Measurements from ENCODE around the gene SPARCL1.
"Not testable (repeated sequence)": the region's sequence is repeated elsewhere in the genome, so short reads cannot be mapped to it uniquely, and the experiment has no call there.

SPARCL1 gene

DNA sequence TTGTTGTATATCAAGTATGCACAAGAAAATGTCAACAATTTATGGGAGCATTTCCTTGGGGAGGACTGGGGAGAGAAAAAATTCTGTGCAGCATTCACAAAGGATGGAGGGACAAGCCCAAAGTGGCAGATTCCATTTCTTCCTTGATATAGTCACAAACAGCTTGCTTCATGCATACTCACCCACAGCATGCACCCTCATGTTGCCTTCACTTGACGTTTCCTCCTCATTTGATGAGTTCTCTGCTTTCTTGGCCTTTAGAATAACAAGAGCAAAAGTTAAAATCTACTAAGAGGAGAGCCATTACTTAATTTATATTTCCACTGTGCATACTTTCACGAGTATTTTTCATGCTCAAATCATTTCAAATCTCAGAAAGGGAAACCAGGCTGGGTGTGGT lies 37.7 kb downstream of the SPARCL1 start:
- H3K4me3 ChIP-seq (ENCODE audit: low read length in 2 of 2) = no peak overlapping the region
- no peak overlapping the region for H3K27ac ChIP-seq (ENCODE audit: low read depth in 2 of 2, low read length in 2 of 2)

GRCh38 chr4:87490664-87491369 lies 38.4 kb downstream of the SPARCL1 start:
- Histone ChIP-seq H3K27ac (ENCODE audit: low read depth in 2 of 2, low read length in 2 of 2) (no peak overlapping the region), H3K9me3 (ENCODE audit: control insufficient read depth in 2 of 2, low read length in 2 of 2) (no peaks in the 10 kb centered on the region), H3K4me3 (ENCODE audit: low read length in 2 of 2) (no peak overlapping the region), H3K36me3 (ENCODE audit: control insufficient read depth in 2 of 2, insufficient read depth in 2 of 2, low read length in 2 of 2) (peaks cover 0 to 4% of the 10 kb centered on the region in 2 donors), H3K27me3 (ENCODE audit: control insufficient read depth in 2 of 2, insufficient read depth in 2 of 2, low read length in 2 of 2) (no peaks in the 10 kb centered on the region), H3K9ac (ENCODE audit: low read depth in 1 of 2, low read length in 2 of 2) (no peak overlapping the region), H3K4me1 (ENCODE audit: control insufficient read depth in 2 of 2, insufficient read depth in 2 of 2, low read length in 2 of 2) (no peaks in the 10 kb centered on the region)

More for the DNA sequence above, 37.7 kb downstream of the SPARCL1 start:
- no peaks in the 10 kb centered on the region for H3K9me3 ChIP-seq (ENCODE audit: control insufficient read depth in 2 of 2, low read length in 2 of 2)
- H3K36me3 ChIP-seq (ENCODE audit: control insufficient read depth in 2 of 2, insufficient read depth in 2 of 2, low read length in 2 of 2) = peaks cover 0 to 4% of the 10 kb centered on the region in 2 donors
- no peak overlapping the region for H3K9ac ChIP-seq (ENCODE audit: low read depth in 1 of 2, low read length in 2 of 2)
- H3K27me3 ChIP-seq (ENCODE audit: control insufficient read depth in 2 of 2, insufficient read depth in 2 of 2, low read length in 2 of 2) = no peaks in the 10 kb centered on the region
- no peaks in the 10 kb centered on the region for H3K4me1 ChIP-seq (ENCODE audit: control insufficient read depth in 2 of 2, insufficient read depth in 2 of 2, low read length in 2 of 2)

DNA sequence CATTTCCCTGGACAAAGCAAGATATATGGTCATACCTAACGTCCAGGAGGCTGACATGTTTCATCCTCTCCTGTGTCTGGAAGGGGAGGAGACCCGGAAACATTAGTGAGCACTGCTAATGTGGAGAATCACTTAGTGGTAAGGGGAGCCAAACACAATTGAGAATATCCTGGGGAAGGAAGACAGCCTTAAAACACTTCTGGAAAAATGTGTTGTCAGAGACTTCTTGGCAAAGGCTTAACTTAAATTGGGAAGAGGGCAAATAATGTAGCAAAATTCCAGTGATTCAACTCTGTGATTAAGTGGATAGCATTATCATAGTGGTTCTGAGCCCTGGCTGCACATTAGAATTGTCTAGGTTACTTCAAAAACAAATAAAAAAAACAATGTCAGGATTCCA lies 39.5 kb downstream of the SPARCL1 start:
- Histone ChIP-seq H3K27ac (ENCODE audit: low read depth in 2 of 2, low read length in 2 of 2) (no peak overlapping the region), H3K4me1 (ENCODE audit: control insufficient read depth in 2 of 2, insufficient read depth in 2 of 2, low read length in 2 of 2) (no peaks in the 10 kb centered on the region), H3K4me3 (ENCODE audit: low read length in 2 of 2) (no peak overlapping the region), H3K36me3 (ENCODE audit: control insufficient read depth in 2 of 2, insufficient read depth in 2 of 2, low read length in 2 of 2) (peaks cover 0 to 4% of the 10 kb centered on the region in 2 donors), H3K27me3 (ENCODE audit: control insufficient read depth in 2 of 2, insufficient read depth in 2 of 2, low read length in 2 of 2) (no peaks in the 10 kb centered on the region), H3K9me3 (ENCODE audit: control insufficient read depth in 2 of 2, low read length in 2 of 2) (no peaks in the 10 kb centered on the region), H3K9ac (ENCODE audit: low read depth in 1 of 2, low read length in 2 of 2) (no peak overlapping the region)

DNA sequence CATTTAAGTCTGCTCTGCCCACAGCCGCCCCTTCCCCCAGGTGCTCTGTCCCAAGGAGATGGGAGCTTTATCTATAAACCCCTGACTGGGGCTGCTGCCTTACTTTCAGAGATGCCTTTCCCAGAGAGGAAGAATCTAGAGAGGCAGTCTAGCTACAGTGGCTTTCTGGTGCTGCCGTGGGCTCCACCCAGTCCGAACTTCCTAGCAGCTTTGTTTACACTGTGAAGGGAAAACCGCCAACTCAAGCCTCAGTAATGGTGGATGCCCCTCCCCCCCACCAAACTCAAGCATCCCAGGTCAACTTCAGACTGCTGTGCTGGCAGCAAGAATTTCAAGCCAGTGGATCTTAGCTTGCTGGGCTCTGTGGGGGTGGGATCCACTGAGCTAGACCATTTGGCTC lies 40.5 kb downstream of the SPARCL1 start:
- not testable (repeated sequence) for H3K9ac ChIP-seq (ENCODE audit: low read depth in 1 of 2, low read length in 2 of 2); H3K27me3 ChIP-seq (ENCODE audit: control insufficient read depth in 2 of 2, insufficient read depth in 2 of 2, low read length in 2 of 2); H3K9me3 ChIP-seq (ENCODE audit: control insufficient read depth in 2 of 2, low read length in 2 of 2); H3K36me3 ChIP-seq (ENCODE audit: control insufficient read depth in 2 of 2, insufficient read depth in 2 of 2, low read length in 2 of 2); H3K4me1 ChIP-seq (ENCODE audit: control insufficient read depth in 2 of 2, insufficient read depth in 2 of 2, low read length in 2 of 2); H3K4me3 ChIP-seq (ENCODE audit: low read length in 2 of 2); H3K27ac ChIP-seq (ENCODE audit: low read depth in 2 of 2, low read length in 2 of 2)

GRCh38 chr4:87483247-87483646 lies 45.9 kb downstream of the SPARCL1 start:
- H3K4me3 ChIP-seq (ENCODE audit: low read length in 2 of 2); H3K4me1 ChIP-seq (ENCODE audit: control insufficient read depth in 2 of 2, insufficient read depth in 2 of 2, low read length in 2 of 2); H3K9ac ChIP-seq (ENCODE audit: low read depth in 1 of 2, low read length in 2 of 2); H3K36me3 ChIP-seq (ENCODE audit: control insufficient read depth in 2 of 2, insufficient read depth in 2 of 2, low read length in 2 of 2); H3K27ac ChIP-seq (ENCODE audit: low read depth in 2 of 2, low read length in 2 of 2); H3K9me3 ChIP-seq (ENCODE audit: control insufficient read depth in 2 of 2, low read length in 2 of 2); H3K27me3 ChIP-seq (ENCODE audit: control insufficient read depth in 2 of 2, insufficient read depth in 2 of 2, low read length in 2 of 2): not testable (repeated sequence)

- no peaks in the 10 kb centered on the region for H3K9me3 ChIP-seq (ENCODE audit: control insufficient read depth in 2 of 2, low read length in 2 of 2)
- no peaks in the 10 kb centered on the region for H3K4me1 ChIP-seq (ENCODE audit: control insufficient read depth in 2 of 2, insufficient read depth in 2 of 2, low read length in 2 of 2)
- H3K4me3 ChIP-seq (ENCODE audit: low read length in 2 of 2) = no peak overlapping the region
- H3K27me3 ChIP-seq (ENCODE audit: control insufficient read depth in 2 of 2, insufficient read depth in 2 of 2, low read length in 2 of 2) = no peaks in the 10 kb centered on the region
- H3K9ac ChIP-seq (ENCODE audit: low read depth in 1 of 2, low read length in 2 of 2) = no peak overlapping the region
- no peak overlapping the region for H3K27ac ChIP-seq (ENCODE audit: low read depth in 2 of 2, low read length in 2 of 2)
- peaks cover 0 to 6% of the 10 kb centered on the region in 2 donors for H3K36me3 ChIP-seq (ENCODE audit: control insufficient read depth in 2 of 2, insufficient read depth in 2 of 2, low read length in 2 of 2)
Observed at GRCh38 chr4:87481377-87481776, 47.8 kb downstream of the SPARCL1 start.

DNA sequence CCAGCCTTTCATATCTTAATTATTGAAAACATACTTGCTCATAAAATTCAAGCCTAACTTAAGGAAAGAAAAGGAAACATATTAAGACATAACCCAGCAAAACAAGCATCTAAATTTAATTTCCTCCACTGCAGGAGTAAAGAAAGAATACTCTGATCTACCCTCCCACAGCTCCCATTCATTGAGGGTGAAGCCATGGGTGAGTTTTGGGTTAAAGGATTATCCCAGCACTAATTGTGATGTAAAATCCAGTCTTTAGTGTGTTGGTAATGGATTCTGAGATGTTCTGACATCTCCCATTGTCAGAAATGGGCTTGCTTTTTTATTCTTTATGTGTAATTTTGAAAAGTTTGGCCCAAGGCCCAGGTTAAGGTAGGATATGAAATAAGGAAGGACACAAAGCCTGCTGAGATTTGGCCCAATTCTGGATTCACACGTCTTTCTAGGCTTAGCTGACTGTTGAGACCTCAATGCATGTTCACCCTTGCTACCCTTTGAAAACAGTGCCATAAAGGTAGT lies 50.4 kb downstream of the SPARCL1 start:
- Histone ChIP-seq H3K27ac (ENCODE audit: low read depth in 2 of 2, low read length in 2 of 2) (no peak overlapping the region), H3K27me3 (ENCODE audit: control insufficient read depth in 2 of 2, insufficient read depth in 2 of 2, low read length in 2 of 2) (no peaks in the 10 kb centered on the region), H3K36me3 (ENCODE audit: control insufficient read depth in 2 of 2, insufficient read depth in 2 of 2, low read length in 2 of 2) (peaks cover 0 to 6% of the 10 kb centered on the region in 2 donors), H3K9ac (ENCODE audit: low read depth in 1 of 2, low read length in 2 of 2) (no peak overlapping the region), H3K4me3 (ENCODE audit: low read length in 2 of 2) (no peak overlapping the region), H3K4me1 (ENCODE audit: control insufficient read depth in 2 of 2, insufficient read depth in 2 of 2, low read length in 2 of 2) (no peaks in the 10 kb centered on the region), H3K9me3 (ENCODE audit: control insufficient read depth in 2 of 2, low read length in 2 of 2) (no peaks in the 10 kb centered on the region)

DNA sequence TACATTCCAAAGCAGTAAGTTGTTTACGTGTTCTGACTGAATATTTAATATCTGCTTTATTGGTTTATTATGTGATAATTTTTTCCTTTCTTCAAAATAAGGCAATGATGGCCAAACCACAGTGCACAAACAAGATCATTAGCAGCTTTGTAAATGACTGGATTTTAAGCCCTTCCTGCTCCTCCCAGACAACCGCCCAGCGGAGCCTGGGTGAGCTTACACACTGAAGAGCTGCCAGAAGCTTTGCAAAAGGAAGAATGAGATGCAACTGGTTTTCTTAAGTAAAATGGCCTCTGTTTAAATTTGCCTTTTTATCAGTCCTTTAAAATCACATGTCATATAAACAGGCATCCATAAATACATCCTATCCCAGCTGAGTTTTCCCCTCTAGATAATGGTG lies 52.2 kb downstream of the SPARCL1 start:
- peaks cover 0 to 7% of the 10 kb centered on the region in 2 donors for H3K36me3 ChIP-seq (ENCODE audit: control insufficient read depth in 2 of 2, insufficient read depth in 2 of 2, low read length in 2 of 2)
- no peak overlapping the region for H3K27ac ChIP-seq (ENCODE audit: low read depth in 2 of 2, low read length in 2 of 2)
- H3K4me1 ChIP-seq (ENCODE audit: control insufficient read depth in 2 of 2, insufficient read depth in 2 of 2, low read length in 2 of 2) = no peaks in the 10 kb centered on the region
- no peak overlapping the region for H3K4me3 ChIP-seq (ENCODE audit: low read length in 2 of 2)
- no peaks in the 10 kb centered on the region for H3K9me3 ChIP-seq (ENCODE audit: control insufficient read depth in 2 of 2, low read length in 2 of 2)
- no peaks in the 10 kb centered on the region for H3K27me3 ChIP-seq (ENCODE audit: control insufficient read depth in 2 of 2, insufficient read depth in 2 of 2, low read length in 2 of 2)
- H3K9ac ChIP-seq (ENCODE audit: low read depth in 1 of 2, low read length in 2 of 2) = no peak overlapping the region

DNA sequence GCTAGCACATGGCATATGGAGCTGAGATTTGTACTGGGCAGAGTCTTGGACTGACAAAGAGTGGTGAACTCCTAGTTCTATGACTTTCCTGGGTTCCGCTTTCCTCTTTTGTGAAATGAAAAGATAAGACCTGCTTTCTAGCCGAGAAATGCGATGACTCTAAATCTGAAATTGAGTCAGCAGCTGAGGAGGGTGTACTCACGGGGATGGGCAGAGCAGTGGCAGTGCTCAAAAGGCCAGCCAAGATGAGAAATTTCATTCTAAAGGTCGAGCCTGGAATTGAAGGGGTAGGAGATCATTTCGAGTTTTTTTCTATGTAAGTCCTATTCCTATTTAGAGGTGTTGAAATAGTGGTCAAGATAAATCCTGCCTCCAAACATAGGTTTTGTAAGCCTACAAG lies 59.8 kb downstream of the SPARCL1 start:
- H3K9me3 ChIP-seq (ENCODE audit: control insufficient read depth in 2 of 2, low read length in 2 of 2) = no peaks in the 10 kb centered on the region
- no peaks in the 10 kb centered on the region for H3K4me1 ChIP-seq (ENCODE audit: control insufficient read depth in 2 of 2, insufficient read depth in 2 of 2, low read length in 2 of 2)
- H3K27ac ChIP-seq (ENCODE audit: low read depth in 2 of 2, low read length in 2 of 2) = no peak overlapping the region

GRCh38 chr4:87465739-87466366 lies 63.3 kb downstream of the SPARCL1 start:
- Histone ChIP-seq H3K27me3 (ENCODE audit: control insufficient read depth in 2 of 2, insufficient read depth in 2 of 2, low read length in 2 of 2) (no peaks in the 10 kb centered on the region), H3K27ac (ENCODE audit: low read depth in 2 of 2, low read length in 2 of 2) (no peak overlapping the region), H3K9ac (ENCODE audit: low read depth in 1 of 2, low read length in 2 of 2) (no peak overlapping the region), H3K9me3 (ENCODE audit: control insufficient read depth in 2 of 2, low read length in 2 of 2) (no peaks in the 10 kb centered on the region), H3K4me1 (ENCODE audit: control insufficient read depth in 2 of 2, insufficient read depth in 2 of 2, low read length in 2 of 2) (peaks cover 0 to 9% of the 10 kb centered on the region in 2 donors), H3K4me3 (ENCODE audit: low read length in 2 of 2) (no peak overlapping the region), H3K36me3 (ENCODE audit: control insufficient read depth in 2 of 2, insufficient read depth in 2 of 2, low read length in 2 of 2) (no peaks in the 10 kb centered on the region)

More for the DNA sequence above, 59.8 kb downstream of the SPARCL1 start:
- no peaks in the 10 kb centered on the region for H3K27me3 ChIP-seq (ENCODE audit: control insufficient read depth in 2 of 2, insufficient read depth in 2 of 2, low read length in 2 of 2)
- H3K9ac ChIP-seq (ENCODE audit: low read depth in 1 of 2, low read length in 2 of 2) = no peak overlapping the region
- no peak overlapping the region for H3K4me3 ChIP-seq (ENCODE audit: low read length in 2 of 2)
- peaks cover 0 to 2% of the 10 kb centered on the region in 2 donors for H3K36me3 ChIP-seq (ENCODE audit: control insufficient read depth in 2 of 2, insufficient read depth in 2 of 2, low read length in 2 of 2)

Data from mucosa of rectum (tissue), 2 donors.